CD8-positive, alpha-beta memory T cell (primary cell): ENCODE measurements around the gene EFCAB9. TPM values are rescaled to one million over a fixed set of nuclear protein-coding genes. Genes with fewer than 3 reads are reported as not detected.

Experiments
- CTCF ChIA-PET: fragments of 350-600 bp; sonication (Branson Sonifier 250); formaldehyde crosslinking; loops from one replicate; lab custom pipeline; 2021; ENCODE audit warnings: antibody characterized with exemption; lab: Charles Lee
- POLR2A ChIA-PET: fragments of 350-600 bp; sonication (Branson Sonifier 250); formaldehyde crosslinking; loops from one replicate; lab custom pipeline; 2021; ENCODE audit warnings: antibody characterized with exemption; lab: Charles Lee
- DNase-seq, 5 donors: peaks; one replicate each; pipeline versions ENCODE4 v3.0.0 to v3.0.0-alpha.2; 2020 to 2022; ENCODE audit warnings: mixed read lengths in 1 of 5
- H3K27ac ChIP-seq: one replicate; pipeline ENCODE4 v1.7.0; 2013; ENCODE audit warnings: low read depth, mild to moderate bottlenecking, low read length, moderate library complexity
- H3K27me3 ChIP-seq: 2 replicates; pipeline ENCODE4 v1.7.0; 2013; ENCODE audit warnings: low read length, mild to moderate bottlenecking; ENCODE audit not compliant: insufficient read depth, poor library complexity, severe bottlenecking
- H3K36me3 ChIP-seq: 2 replicates; pipeline ENCODE4 v1.7.0; 2013; ENCODE audit warnings: mild to moderate bottlenecking, low read length, moderate library complexity; ENCODE audit not compliant: insufficient read depth
- H3K4me1 ChIP-seq: 2 replicates; pipeline ENCODE4 v1.7.0; 2013; ENCODE audit warnings: mild to moderate bottlenecking, low read length, moderate library complexity; ENCODE audit not compliant: insufficient read depth
- H3K4me3 ChIP-seq: 2 replicates; pipeline ENCODE4 v1.7.0; 2013; ENCODE audit warnings: mild to moderate bottlenecking, low read length
- H3K9me3 ChIP-seq: 2 replicates; pipeline ENCODE4 v1.7.0; 2013; ENCODE audit warnings: mild to moderate bottlenecking, low read length
- H3K27ac Mint-ChIP-seq, 8 donors: one replicate each; pipeline ENCODE4 v1.8.0; 2020 to 2021; ENCODE audit warnings: mixed read lengths in 8 of 8, mild to moderate bottlenecking in 6 of 8, inconsistent platforms in 3 of 8, moderate library complexity in 3 of 8
- H3K27me3 Mint-ChIP-seq, 2 donors: one replicate each; pipeline ENCODE4 v1.8.0; 2020 to 2021; ENCODE audit warnings: mixed read lengths in 2 of 2, mild to moderate bottlenecking in 1 of 2, moderate library complexity in 1 of 2
- H3K36me3 Mint-ChIP-seq, 3 donors: one replicate each; pipeline ENCODE4 v1.8.0; 2020 to 2021; ENCODE audit warnings: mixed read lengths in 3 of 3, inconsistent platforms in 1 of 3, mild to moderate bottlenecking in 1 of 3
- H3K4me1 Mint-ChIP-seq, 3 donors: one replicate each; pipeline ENCODE4 v1.8.0; 2020 to 2021; ENCODE audit warnings: mixed read lengths in 3 of 3, inconsistent platforms in 1 of 3, mild to moderate bottlenecking in 1 of 3
- H3K4me3 Mint-ChIP-seq, 7 donors: one replicate each; pipeline ENCODE4 v1.8.0; 2020 to 2021; ENCODE audit warnings: mixed read lengths in 7 of 7, mild to moderate bottlenecking in 6 of 7, moderate library complexity in 4 of 7, inconsistent platforms in 2 of 7
- H3K9me3 Mint-ChIP-seq, 5 donors: one replicate each; pipeline ENCODE4 v1.8.0; 2020 to 2022; ENCODE audit warnings: mixed read lengths in 5 of 5, mild to moderate bottlenecking in 3 of 5, moderate library complexity in 2 of 5, inconsistent platforms in 1 of 5
- polyA plus RNA-seq: library from polyadenylated mRNA; unstranded; fragments of 300-500 nt; fragmentation: Illumina TruSeq; gene quantifications from one replicate; pipeline ENCODE4 v1.2.3, GENCODE V29; 2021
- total RNA-seq, 2 experiments: library from RNA; stranded (reverse); gene quantifications; one replicate each; pipeline ENCODE4 v1.2.3, GENCODE V29; 2021

Gene EFCAB9
- total and polyA plus RNA-seq, 3 experiments from 2014 or later = not detected

DNA sequence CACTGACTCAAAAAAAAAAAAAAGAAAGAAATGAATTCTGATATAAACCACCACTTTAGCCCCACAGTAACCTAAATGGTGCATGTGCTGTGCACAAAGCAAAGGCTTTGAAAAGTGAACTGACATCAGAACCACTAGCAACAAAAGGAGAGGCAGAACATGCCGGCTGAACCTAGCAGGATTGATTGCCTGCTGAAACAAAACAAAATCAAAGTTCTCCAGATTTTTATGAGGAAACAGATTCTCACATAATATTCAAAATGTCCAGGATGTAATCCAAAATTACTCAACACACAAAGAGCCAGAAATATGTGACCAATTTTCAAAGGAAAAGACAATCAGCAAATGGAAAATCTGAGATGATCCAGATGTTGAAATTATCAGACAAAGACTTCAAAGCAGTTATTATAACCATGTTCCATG, 51.7 kb downstream of the EFCAB9 start:
- H3K27ac ChIP-seq = no peak overlapping the region
- H3K4me3 ChIP-seq = no peak overlapping the region
- Mint-ChIP-seq H3K4me1 (peaks cover 0 to 10% (median 7%) of the 10 kb centered on the region in 3 donors), H3K9me3 (peaks cover 0 to 18% (median 7%) of the 10 kb centered on the region in 5 donors), H3K27me3 (no peaks in the 10 kb centered on the region), H3K36me3 (peaks cover 11 to 23% (median 12%) of the 10 kb centered on the region in 3 donors), H3K27ac (no peak overlapping the region), H3K4me3 (no peak overlapping the region)
- DNase-seq = no peak
- no peaks in the 10 kb centered on the region for H3K36me3 ChIP-seq
- CTCF ChIA-PET = no interaction called here
- POLR2A ChIA-PET = no interaction called here
- no peaks in the 10 kb centered on the region for H3K4me1 ChIP-seq
- no peaks in the 10 kb centered on the region for H3K27me3 ChIP-seq
- H3K9me3 ChIP-seq = no peaks in the 10 kb centered on the region

DNA sequence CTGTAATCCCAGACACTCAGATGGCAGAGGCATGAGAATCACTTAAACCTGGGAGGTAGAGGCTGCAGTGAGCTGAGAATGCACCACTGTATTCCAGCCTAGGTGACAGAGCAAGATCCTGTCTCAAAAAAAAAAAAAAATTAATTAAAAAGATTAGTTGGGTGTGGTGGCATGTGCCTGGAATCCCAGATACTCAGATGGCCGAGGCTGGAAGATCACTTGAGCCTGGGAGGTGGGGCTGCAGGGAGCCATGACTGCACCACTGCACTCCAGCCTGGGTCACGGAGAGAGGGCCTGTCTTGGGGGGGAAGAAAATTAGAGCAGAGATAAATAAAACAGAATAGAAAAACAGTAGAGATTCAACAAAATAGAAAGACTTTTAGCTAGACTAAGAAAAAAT, 54.7 kb downstream of the EFCAB9 start:
- Histone ChIP-seq H3K36me3 (no peaks in the 10 kb centered on the region), H3K4me1 (no peaks in the 10 kb centered on the region), H3K27me3 (no peaks in the 10 kb centered on the region), H3K9me3 (no peaks in the 10 kb centered on the region), H3K27ac (no peak overlapping the region), H3K4me3 (no peak overlapping the region)
- Mint-ChIP-seq H3K4me1 (peaks cover 0 to 7% (median 3%) of the 10 kb centered on the region in 3 donors), H3K9me3 (peaks cover 14 to 36% (median 24%) of the 10 kb centered on the region in 5 donors), H3K36me3 (peaks cover 6 to 34% (median 14%) of the 10 kb centered on the region in 3 donors), H3K4me3 (no peak overlapping the region), H3K27me3 (no peaks in the 10 kb centered on the region), H3K27ac (no peak overlapping the region)
- ChIA-PET POLR2A (no interaction called here), CTCF (no interaction called here)
- DNase-seq = no peak

DNA sequence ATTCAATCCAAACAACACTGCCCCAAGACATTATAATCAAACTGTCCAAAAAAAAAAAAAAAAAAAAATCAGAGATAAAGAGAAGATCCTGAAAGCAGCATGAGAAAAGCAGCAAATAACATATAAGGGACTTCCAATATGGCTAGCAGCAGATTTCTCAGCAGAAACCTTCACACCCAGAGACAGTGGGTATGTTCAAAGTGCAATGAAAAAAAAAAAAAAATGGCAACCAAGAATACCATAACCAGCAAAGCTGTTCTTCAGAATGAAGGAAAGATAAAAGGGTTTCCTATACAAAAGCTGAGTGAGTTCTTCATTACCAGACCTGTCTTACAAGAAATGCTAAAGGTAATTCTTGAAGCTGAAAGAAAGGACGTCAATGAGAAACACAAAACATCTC, 57.4 kb downstream of the EFCAB9 start:
- Histone ChIP-seq H3K9me3 (no peaks in the 10 kb centered on the region), H3K27me3 (no peaks in the 10 kb centered on the region), H3K4me1 (no peaks in the 10 kb centered on the region), H3K27ac (no peak overlapping the region), H3K4me3 (no peak overlapping the region), H3K36me3 (no peaks in the 10 kb centered on the region)
- no peak for DNase-seq
- H3K27me3 Mint-ChIP-seq = no peaks in the 10 kb centered on the region
- POLR2A ChIA-PET = no interaction called here
- H3K4me3 Mint-ChIP-seq = no peak overlapping the region
- peaks cover 0 to 7% (median 3%) of the 10 kb centered on the region in 3 donors for H3K4me1 Mint-ChIP-seq
- H3K27ac Mint-ChIP-seq = no peak overlapping the region
- peaks cover 16 to 36% (median 27%) of the 10 kb centered on the region in 5 donors for H3K9me3 Mint-ChIP-seq
- H3K36me3 Mint-ChIP-seq = peaks cover 6 to 44% (median 22%) of the 10 kb centered on the region in 3 donors
- CTCF ChIA-PET = no interaction called here

DNA sequence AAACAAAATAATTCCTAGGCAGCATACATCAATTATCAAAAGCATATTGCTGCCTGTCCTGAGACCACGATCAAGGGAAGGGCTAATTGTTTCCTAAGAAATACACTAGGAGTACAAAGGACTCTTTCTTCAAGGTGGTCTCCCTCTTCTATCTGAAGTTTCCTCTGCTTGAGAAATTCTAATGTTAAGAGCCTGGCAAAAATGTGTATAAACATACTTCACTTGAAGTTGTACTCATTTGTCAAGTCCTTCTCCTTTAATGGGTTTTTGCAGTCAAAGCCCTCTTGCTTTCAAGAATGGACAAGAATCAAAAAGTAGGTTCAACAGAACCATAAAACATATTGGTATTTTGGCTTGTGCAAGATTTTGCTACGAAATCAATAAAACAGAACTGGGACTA, 58.5 kb downstream of the EFCAB9 start:
- Mint-ChIP-seq H3K4me1 (peaks cover 0 to 3% (median 3%) of the 10 kb centered on the region in 3 donors), H3K27me3 (no peaks in the 10 kb centered on the region), H3K36me3 (peaks cover 9 to 48% (median 24%) of the 10 kb centered on the region in 3 donors), H3K27ac (no peak overlapping the region), H3K9me3 (peaks cover 16 to 36% (median 27%) of the 10 kb centered on the region in 5 donors), H3K4me3 (no peak overlapping the region)
- H3K4me3 ChIP-seq = no peak overlapping the region
- no peaks in the 10 kb centered on the region for H3K4me1 ChIP-seq
- H3K9me3 ChIP-seq = no peaks in the 10 kb centered on the region
- H3K27ac ChIP-seq = no peak overlapping the region
- H3K36me3 ChIP-seq = no peaks in the 10 kb centered on the region
- CTCF ChIA-PET = no interaction called here
- POLR2A ChIA-PET = no interaction called here
- no peak for DNase-seq
- no peaks in the 10 kb centered on the region for H3K27me3 ChIP-seq

Other genes starting within 250 kb of the EFCAB9 start
- gene FBXW11, start 187.5 kb upstream of the EFCAB9 start, total RNA-seq = 10 to 100 TPM; 44.7 to 46.9 TPM
- 25.8 TPM for gene FBXW11, start 187.5 kb upstream of the EFCAB9 start, polyA plus RNA-seq
- gene STK10, start 5.9 kb upstream of the EFCAB9 start, total RNA-seq = 100 to 1,000 TPM; 113 to 118 TPM
- gene STK10, start 5.9 kb upstream of the EFCAB9 start, polyA plus RNA-seq = 170 TPM
- gene UBTD2, start 89.6 kb downstream of the EFCAB9 start, total RNA-seq = 1 to 10 TPM; 7.4 to 7.5 TPM
- gene UBTD2, start 89.6 kb downstream of the EFCAB9 start, polyA plus RNA-seq = 3.0 TPM